HepG2 (cell line): ENCODE data around the gene SH3BP2. TPM values are rescaled to one million over a fixed set of nuclear protein-coding genes. Genes with fewer than 3 reads are reported as not detected.

ENCODE experiments used
- ASH2L ChIP-seq: fragments of 300-600, 200-600 bp; sonication (generic); IDR thresholded peaks from 2 replicates; pipeline ENCODE4 v1.7.0; 2017; ENCODE audit warnings: low read depth, mild to moderate bottlenecking, moderate library complexity, mixed read lengths, low read length; ENCODE audit not compliant: insufficient read length
- ATF1 ChIP-seq: IDR thresholded peaks from 2 replicates; pipeline ENCODE4 v1.6.1; 2016; ENCODE audit warnings: mild to moderate bottlenecking, control low read depth
- DR1 ChIP-seq: sonication (generic); formaldehyde crosslinking; IDR thresholded peaks from 2 replicates; pipeline ENCODE4 v1.8.0; 2021; ENCODE audit warnings: mild to moderate bottlenecking, missing genetic modification reagents, inconsistent platforms
- FLYWCH1 ChIP-seq: sonication (generic); formaldehyde crosslinking; IDR thresholded peaks from 2 replicates; pipeline ENCODE4 v1.8.1; 2023; ENCODE audit warnings: mild to moderate bottlenecking, missing genetic modification reagents
- GLI4 ChIP-seq: sonication (generic); formaldehyde crosslinking; IDR thresholded peaks from 2 replicates; pipeline ENCODE4 v1.5.1; 2020; ENCODE audit warnings: missing genetic modification reagents, mild to moderate bottlenecking, moderate library complexity, borderline replicate concordance
- HDAC6 ChIP-seq: fragments of 200-600 bp; sonication (generic); IDR thresholded peaks from 2 replicates; pipeline ENCODE4 v1.7.0; 2017; ENCODE audit warnings: mild to moderate bottlenecking, antibody characterized with exemption, low read length, low read depth
- KMT2A ChIP-seq: sonication (generic); formaldehyde crosslinking; IDR thresholded peaks from 2 replicates; pipeline ENCODE4 v1.4.0; 2020; ENCODE audit warnings: missing genetic modification reagents
- NCOA1 ChIP-seq: sonication (generic); formaldehyde crosslinking; IDR thresholded peaks from 2 replicates; pipeline ENCODE4 v1.9.0; 2021; ENCODE audit warnings: missing genetic modification reagents
- SATB2 ChIP-seq: sonication (generic); formaldehyde crosslinking; IDR thresholded peaks from 2 replicates; pipeline ENCODE4 v1.5.0; 2020; ENCODE audit warnings: missing genetic modification reagents
- SP2 ChIP-seq: sonication (generic); formaldehyde crosslinking; IDR thresholded peaks from 2 replicates; pipeline ENCODE4 v1.5.1; 2020; ENCODE audit warnings: mild to moderate bottlenecking, missing genetic modification reagents
- YY1 ChIP-seq: IDR thresholded peaks from 2 replicates; pipeline ENCODE4 v1.6.1; 2011; ENCODE audit warnings: low read length, low read depth, moderate library complexity, mild to moderate bottlenecking; ENCODE audit not compliant: insufficient read depth, insufficient replicate concordance
- ZMYM4 ChIP-seq: sonication (generic); formaldehyde crosslinking; IDR thresholded peaks from 2 replicates; pipeline ENCODE4 v1.8.1; 2023; ENCODE audit warnings: mild to moderate bottlenecking, missing genetic modification reagents
- ZNF10 ChIP-seq: sonication (generic); formaldehyde crosslinking; IDR thresholded peaks from 2 replicates; pipeline ENCODE4 v1.4.0; 2020; ENCODE audit warnings: mild to moderate bottlenecking, low read depth, missing genetic modification reagents, borderline replicate concordance
- ZNF431 ChIP-seq: sonication (generic); formaldehyde crosslinking; IDR thresholded peaks from 2 replicates; pipeline ENCODE4 v1.9.0; 2022; ENCODE audit warnings: missing genetic modification reagents, low read depth, mild to moderate bottlenecking, borderline replicate concordance
- ZNF572 ChIP-seq: sonication (generic); formaldehyde crosslinking; IDR thresholded peaks from 2 replicates; pipeline ENCODE4 v1.5.1; 2020; ENCODE audit warnings: mild to moderate bottlenecking, missing genetic modification reagents
- polyA plus RNA-seq, 8 experiments: library from polyadenylated mRNA; depleted of rRNA in 3 of 8; stranded (reverse) in 7 of 8; unstranded in 1 of 8; fragments of >200 nt; fragmentation: Illumina TruSeq in 4 of 8; extraction: Trizol in 4 of 8; gene quantifications; 2 replicates each; pipeline versions ENCODE4 v1.2.1 to v1.2.3, GENCODE V29; 2011 to 2016; ENCODE audit warnings: low read depth in 4 of 8, missing spikeins in 1 of 8, mixed read lengths in 1 of 8; ENCODE audit not compliant: insufficient read depth in 1 of 8
- total RNA-seq, 5 experiments: library from RNA; depleted of rRNA; stranded (reverse); fragments of >200 nt; fragmentation: Illumina TruSeq; extraction: Trizol; gene quantifications; 2 replicates each; pipeline ENCODE4 v1.2.3, GENCODE V29; 2016; ENCODE audit warnings: low read depth in 1 of 5
- TF ChIP-seq, protein P1 (sequence below): IDR thresholded peaks from 2 replicates; pipeline ENCODE4 v1.6.1; 2018; ENCODE audit warnings: missing genetic modification reagents
- TF ChIP-seq, protein P2 (sequence below): sonication (generic); formaldehyde crosslinking; IDR thresholded peaks from 2 replicates; pipeline ENCODE4 v1.4.0; 2020; ENCODE audit warnings: mild to moderate bottlenecking, missing genetic modification reagents, borderline replicate concordance
- TF ChIP-seq, protein P3 (sequence below): sonication (generic); formaldehyde crosslinking; conservative IDR thresholded peaks from 2 replicates; pipeline ENCODE4 v1.4.0; 2020; ENCODE audit warnings: missing genetic modification reagents
- TF ChIP-seq, protein P4 (sequence below): sonication (generic); formaldehyde crosslinking; IDR thresholded peaks from 2 replicates; pipeline ENCODE4 v1.5.0; 2020; ENCODE audit warnings: missing genetic modification reagents
- TF ChIP-seq, protein P5 (sequence below): sonication (generic); formaldehyde crosslinking; IDR thresholded peaks from 2 replicates; pipeline ENCODE4 v1.5.1; 2020; ENCODE audit warnings: missing genetic modification reagents, mild to moderate bottlenecking, borderline replicate concordance

The SH3BP2 gene
- total and polyA plus RNA-seq, 2 of the 13 experiments (the other 11 are each of a cell fraction or from before 2014, with no cell fraction given), result 16.9 to 34.5 TPM

GRCh38 chr4:2755821-2756690 is 36.8 kb upstream of the SH3BP2 start, which contains the start of gene TNIP2 (continued):
- TF ChIP-seq ASH2L (peak; percentile 35), YY1 (peak; percentile 70), NCOA1 (CRISPR knock-in tag) (no peak), ZNF431 (CRISPR knock-in tag) (peak; percentile 79), FLYWCH1 (CRISPR knock-in tag) (no peak; the same call in 1 of the 2 replicates), GLI4 (CRISPR knock-in tag) (no peak), ZNF572 (CRISPR knock-in tag) (no peak), KMT2A (CRISPR knock-in tag) (no peak), ZMYM4 (peak; percentile 52; the same call in 1 of the 2 replicates), SP2 (CRISPR knock-in tag) (no peak), SATB2 (no peak), ATF1 (no peak), HDAC6 (no peak), ZNF10 (CRISPR knock-in tag) (no peak), DR1 (CRISPR knock-in tag) (peak; percentile 38; the same call in 1 of the 2 replicates)
- TF ChIP-seq, protein P1, sequence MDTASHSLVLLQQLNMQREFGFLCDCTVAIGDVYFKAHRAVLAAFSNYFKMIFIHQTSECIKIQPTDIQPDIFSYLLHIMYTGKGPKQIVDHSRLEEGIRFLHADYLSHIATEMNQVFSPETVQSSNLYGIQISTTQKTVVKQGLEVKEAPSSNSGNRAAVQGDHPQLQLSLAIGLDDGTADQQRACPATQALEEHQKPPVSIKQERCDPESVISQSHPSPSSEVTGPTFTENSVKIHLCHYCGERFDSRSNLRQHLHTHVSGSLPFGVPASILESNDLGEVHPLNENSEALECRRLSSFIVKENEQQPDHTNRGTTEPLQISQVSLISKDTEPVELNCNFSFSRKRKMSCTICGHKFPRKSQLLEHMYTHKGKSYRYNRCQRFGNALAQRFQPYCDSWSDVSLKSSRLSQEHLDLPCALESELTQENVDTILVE, result no peak
- TF ChIP-seq, protein P2, sequence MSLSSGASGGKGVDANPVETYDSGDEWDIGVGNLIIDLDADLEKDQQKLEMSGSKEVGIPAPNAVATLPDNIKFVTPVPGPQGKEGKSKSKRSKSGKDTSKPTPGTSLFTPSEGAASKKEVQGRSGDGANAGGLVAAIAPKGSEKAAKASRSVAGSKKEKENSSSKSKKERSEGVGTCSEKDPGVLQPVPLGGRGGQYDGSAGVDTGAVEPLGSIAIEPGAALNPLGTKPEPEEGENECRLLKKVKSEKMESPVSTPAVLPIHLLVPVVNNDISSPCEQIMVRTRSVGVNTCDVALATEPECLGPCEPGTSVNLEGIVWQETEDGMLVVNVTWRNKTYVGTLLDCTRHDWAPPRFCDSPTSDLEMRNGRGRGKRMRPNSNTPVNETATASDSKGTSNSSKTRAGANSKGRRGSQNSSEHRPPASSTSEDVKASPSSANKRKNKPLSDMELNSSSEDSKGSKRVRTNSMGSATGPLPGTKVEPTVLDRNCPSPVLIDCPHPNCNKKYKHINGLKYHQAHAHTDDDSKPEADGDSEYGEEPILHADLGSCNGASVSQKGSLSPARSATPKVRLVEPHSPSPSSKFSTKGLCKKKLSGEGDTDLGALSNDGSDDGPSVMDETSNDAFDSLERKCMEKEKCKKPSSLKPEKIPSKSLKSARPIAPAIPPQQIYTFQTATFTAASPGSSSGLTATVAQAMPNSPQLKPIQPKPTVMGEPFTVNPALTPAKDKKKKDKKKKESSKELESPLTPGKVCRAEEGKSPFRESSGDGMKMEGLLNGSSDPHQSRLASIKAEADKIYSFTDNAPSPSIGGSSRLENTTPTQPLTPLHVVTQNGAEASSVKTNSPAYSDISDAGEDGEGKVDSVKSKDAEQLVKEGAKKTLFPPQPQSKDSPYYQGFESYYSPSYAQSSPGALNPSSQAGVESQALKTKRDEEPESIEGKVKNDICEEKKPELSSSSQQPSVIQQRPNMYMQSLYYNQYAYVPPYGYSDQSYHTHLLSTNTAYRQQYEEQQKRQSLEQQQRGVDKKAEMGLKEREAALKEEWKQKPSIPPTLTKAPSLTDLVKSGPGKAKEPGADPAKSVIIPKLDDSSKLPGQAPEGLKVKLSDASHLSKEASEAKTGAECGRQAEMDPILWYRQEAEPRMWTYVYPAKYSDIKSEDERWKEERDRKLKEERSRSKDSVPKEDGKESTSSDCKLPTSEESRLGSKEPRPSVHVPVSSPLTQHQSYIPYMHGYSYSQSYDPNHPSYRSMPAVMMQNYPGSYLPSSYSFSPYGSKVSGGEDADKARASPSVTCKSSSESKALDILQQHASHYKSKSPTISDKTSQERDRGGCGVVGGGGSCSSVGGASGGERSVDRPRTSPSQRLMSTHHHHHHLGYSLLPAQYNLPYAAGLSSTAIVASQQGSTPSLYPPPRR (CRISPR knock-in tag), result 0 out of 2 replicates have a peak, but pooled peaks have one; percentile 33
- TF ChIP-seq, protein P3, sequence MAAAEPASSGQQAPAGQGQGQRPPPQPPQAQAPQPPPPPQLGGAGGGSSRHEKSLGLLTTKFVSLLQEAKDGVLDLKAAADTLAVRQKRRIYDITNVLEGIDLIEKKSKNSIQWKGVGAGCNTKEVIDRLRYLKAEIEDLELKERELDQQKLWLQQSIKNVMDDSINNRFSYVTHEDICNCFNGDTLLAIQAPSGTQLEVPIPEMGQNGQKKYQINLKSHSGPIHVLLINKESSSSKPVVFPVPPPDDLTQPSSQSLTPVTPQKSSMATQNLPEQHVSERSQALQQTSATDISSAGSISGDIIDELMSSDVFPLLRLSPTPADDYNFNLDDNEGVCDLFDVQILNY (CRISPR knock-in tag), result peak; percentile 81
- TF ChIP-seq, protein P4, sequence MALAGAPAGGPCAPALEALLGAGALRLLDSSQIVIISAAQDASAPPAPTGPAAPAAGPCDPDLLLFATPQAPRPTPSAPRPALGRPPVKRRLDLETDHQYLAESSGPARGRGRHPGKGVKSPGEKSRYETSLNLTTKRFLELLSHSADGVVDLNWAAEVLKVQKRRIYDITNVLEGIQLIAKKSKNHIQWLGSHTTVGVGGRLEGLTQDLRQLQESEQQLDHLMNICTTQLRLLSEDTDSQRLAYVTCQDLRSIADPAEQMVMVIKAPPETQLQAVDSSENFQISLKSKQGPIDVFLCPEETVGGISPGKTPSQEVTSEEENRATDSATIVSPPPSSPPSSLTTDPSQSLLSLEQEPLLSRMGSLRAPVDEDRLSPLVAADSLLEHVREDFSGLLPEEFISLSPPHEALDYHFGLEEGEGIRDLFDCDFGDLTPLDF, result no peak
- TF ChIP-seq, protein P5, sequence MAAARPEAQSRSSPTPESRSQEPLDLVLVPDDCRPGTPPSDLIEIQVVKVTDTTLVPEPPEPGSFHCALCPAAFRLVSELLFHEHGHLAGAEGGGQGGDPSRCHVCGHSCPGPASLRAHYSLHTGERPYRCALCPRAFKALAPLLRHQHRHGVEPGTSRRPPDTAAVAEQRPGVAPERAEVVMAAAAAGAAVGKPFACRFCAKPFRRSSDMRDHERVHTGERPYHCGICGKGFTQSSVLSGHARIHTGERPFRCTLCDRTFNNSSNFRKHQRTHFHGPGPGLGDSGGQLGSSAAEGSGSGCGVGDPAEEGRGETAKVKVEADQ, result peak; percentile 85; the same call in 1 of the 2 replicates
